Stimulated activated CD4-positive, alpha-beta T cell treated with anti-CD3 and anti-CD28 coated beads, TNF-alpha, amount 100 ng/mL, for 48 hours (primary cell): Measurements from ENCODE around the gene PXDN.

ENCODE experiments used
- DNase-seq, 3 donors: peaks; one replicate each; pipeline ENCODE4 v3.0.0-alpha.2; 2020; ENCODE audit warnings: low read depth in 3 of 3

Gene PXDN

DNA sequence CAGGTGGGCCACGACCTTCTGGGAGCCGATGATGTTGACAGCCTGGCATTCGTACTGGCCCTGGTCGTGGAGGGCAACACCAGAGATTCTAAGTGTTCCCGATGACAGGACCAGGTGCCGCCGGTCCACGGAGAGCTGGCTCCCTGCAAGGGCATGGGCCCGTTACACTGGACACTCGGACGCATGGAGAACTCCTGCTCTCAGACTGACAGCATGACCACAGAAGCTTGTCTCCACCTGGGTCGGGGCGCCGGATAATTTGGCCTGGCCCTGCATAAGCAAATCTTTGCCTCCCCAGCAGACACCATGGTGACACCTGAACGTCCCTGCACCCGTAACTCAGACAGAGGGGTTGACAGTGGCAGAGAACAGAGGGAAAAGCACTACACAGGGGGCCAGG lies 80.7 kb downstream of the PXDN start:
- no peak for DNase-seq

GRCh38 chr2:1662606-1663180 lies 81.6 kb downstream of the PXDN start:
- DNase-seq, result no peak

- no peak for DNase-seq
Measured at GRCh38 chr2:1661891-1662605, 82.3 kb downstream of the PXDN start.

DNA sequence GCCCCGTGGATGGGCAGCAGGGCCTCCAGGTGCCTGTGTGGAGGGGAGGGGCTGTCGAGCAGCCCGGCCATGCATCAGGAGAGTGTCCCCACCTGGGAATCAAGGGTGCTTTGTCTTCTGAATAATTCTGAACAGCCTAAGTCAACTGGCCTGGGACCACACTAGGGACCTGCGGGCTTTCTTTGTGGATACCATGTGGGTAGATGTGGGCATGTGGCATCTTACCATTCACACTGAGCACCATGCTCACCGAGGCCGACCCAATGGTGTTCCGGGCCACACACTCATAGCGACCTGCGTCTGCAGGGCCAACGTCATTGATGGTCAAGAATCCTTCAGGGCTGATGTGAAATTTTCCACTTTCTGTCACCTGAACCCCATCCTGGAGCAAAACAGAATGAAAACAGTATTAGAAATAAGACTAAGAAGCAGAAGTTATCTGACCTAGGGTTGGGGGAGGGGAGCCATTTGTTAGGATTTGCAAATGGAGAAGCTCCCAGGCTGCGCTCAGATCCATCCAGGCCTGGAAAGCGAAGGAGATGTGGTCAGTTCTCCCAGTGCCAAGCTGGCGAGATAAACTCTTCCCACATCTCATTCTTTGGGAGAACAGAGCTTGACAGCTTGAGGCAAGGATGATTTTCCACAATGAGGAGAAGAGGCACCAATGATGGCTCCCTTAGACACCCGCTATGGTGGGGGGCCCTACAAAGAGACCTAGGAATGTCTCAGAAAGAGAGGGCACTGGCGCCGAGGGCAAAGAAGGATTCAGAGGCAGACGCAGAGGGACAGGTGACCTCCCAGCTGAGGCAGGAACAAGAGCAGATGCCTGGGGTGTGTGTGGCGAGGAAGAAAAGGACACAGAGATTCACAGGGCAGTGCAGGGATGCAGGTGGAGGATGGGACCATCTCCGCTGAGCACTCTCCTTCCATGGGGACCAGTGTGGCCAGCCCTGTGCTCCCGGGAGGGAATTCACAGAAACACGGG lies 83.4 kb downstream of the PXDN start:
- DNase-seq, result no peak

- DNase-seq, result no peak
Measured at GRCh38 chr2:1659951-1660565, 84.3 kb downstream of the PXDN start.

- no peak for DNase-seq
Measured at GRCh38 chr2:1658394-1659151, 85.7 kb downstream of the PXDN start.

DNA sequence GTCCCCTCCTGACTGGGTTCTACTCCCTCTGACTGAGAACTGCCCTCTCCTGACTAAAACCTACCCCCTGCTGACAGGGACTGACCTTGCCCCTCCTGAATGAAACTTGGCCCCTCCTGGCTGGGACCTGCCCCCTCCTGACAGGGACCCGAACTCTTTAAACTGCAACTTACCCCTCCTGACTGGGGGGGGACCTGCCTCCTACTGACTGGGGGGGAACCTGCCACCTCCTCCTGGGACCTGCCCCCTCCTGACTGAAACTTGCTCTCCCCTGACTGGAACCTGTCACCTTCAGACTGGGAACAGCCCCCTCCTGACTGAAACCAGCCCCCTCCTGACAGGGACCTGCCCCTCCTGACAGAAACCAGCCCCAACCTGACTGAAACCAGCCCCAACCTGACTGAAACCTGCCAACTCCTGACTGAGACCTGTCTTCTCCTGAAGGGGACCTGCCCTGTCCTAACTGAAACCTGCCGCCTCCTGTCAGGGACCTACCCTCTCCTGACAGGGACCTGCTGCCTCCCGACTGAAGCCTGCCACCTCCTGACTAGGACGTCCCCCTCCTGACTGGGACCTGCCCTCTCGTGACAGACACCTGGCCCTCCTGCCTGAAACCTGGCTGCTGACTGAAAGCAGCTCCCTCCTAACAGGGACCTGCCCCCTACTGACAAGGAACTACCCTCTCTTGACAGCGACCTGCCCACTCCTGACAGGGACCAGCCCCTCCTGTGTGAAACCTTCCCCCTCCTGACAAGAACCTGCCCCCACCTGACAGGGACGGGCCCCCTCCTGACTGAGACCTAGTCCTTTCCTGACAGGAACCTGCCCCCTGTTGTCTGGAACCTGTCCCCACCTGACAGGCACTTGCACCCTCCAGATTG lies 87.1 kb downstream of the PXDN start:
- DNase-seq, result no peak

DNA sequence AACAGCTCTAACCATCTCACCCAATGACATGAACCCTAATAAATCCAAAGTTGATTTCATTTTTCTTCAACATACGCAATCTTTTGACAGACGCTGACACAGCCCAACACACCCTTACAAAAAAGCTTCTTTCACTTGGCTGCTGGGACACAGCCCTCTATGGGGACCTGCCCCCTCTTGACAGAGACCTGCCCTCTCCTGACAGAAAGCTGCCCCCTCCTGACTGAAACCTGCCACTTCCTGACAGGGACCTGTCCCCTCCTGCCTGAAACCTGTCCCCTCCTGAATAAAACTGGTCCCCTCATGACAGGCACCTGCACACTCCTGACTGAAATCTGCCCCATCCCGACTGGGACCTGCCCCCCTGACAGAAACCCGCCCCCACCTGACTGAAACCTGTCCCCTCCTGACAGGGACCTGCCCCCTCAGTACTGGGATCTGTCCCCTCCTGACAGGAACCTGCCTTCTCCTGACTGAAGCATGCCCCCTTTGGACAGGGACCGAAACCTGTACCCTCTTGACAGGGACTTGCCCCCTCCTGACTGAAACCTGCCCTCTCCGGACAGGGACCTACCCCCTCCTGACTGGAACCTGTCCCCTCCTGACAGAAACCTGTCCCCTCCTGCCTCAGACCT lies 87.9 kb downstream of the PXDN start:
- DNase-seq, result no peak

DNA sequence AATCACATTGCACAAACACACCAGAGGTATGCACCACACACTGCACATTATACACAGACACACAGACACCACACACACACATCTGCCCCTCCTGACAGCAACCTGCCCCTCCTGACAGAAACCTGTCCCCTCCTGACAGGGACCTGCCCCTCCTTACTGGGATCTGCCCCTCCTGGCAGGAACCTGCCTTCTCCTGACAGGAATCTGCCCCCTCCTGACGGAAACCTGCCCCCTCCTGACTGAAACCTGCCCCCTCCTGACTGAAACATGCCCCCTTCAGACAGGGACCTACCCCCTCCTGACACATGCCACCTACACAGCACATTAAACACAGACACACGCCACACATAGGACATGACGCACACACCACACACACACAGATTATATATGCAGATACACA lies 88.9 kb downstream of the PXDN start:
- DNase-seq, result no peak

DNA sequence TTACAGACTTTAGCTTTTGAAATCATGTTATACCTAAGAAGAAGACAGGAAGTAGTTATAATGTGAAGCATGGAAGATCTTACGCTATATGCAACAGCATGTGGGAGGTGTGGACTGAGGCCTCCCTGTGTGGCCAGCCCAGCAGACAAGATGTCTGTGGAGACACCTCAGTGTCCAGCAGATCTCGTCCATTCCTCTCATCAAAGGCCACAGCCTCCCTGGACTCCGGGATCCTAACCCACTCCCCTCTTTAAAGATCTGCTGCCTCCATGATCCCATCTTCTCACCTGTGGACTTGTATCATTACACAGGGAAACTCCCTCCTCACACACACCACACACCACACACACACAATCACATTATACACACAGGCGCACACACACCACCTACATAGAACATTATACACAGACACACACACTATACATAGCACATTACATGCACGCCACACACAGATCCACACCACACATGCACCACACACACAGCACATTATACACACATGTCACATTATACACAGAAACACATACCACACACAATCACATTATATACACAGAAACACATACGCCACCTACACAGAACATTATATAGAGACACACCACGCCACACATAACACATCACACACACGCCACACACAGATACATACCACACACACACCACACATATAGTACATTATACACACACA lies 89.5 kb downstream of the PXDN start:
- no peak for DNase-seq

DNA sequence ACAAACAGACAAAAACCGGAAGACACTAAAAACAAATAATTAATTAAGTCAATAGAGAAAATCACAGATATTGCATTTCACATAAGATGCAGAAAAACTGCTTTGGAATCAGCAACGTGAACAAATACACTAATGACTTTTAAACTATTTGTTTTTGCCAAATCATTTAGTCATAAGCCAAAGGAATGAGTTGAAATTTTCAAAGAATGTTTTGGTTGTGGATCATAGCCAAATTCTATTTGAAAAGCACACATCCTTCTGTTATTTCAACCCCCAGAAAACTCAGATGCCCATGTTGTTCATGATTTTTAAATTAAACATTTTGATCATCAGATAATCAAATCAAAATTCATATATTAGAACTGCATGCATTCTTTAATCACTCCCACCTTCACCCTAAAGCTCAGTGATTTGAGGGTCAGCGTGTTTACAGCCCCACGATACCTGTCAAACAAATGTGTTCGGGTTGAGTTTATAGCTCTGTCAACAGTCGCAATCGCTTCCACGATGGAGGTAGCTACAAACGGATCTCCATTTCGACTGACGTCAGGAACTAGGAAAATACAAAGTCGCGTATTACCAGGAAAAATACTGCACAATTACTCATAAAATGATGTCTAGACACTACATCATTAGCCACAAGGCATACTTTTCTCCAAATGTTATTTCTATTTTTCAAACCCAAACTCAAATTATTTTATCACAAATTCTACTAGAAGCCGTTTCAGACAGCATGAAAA lies 90.2 kb downstream of the PXDN start:
- no peak for DNase-seq

- no peak for DNase-seq
Measured at GRCh38 chr2:1652034-1652790, 92.1 kb downstream of the PXDN start.

- DNase-seq, result no peak
Measured at GRCh38 chr2:1651121-1652033, 92.9 kb downstream of the PXDN start.

GRCh38 chr2:1650085-1650872 lies 94.0 kb downstream of the PXDN start:
- no peak for DNase-seq

- no peak for DNase-seq
Measured at GRCh38 chr2:1649103-1650084, 94.9 kb downstream of the PXDN start.
